Progenitor cell of endocrine pancreas (in vitro differentiated cells): ENCODE data around the gene GJD3. TPM values are rescaled to one million over a fixed set of nuclear protein-coding genes. Genes with fewer than 3 reads are reported as not detected.
"Not testable (repeated sequence)": the region's sequence is repeated elsewhere in the genome, so short reads cannot be mapped to it uniquely, and the experiment has no call there.

Experiments
- DNase-seq: peaks from one replicate; pipeline ENCODE4 v3.0.0; 2021; ENCODE audit warnings: low spot score; ENCODE audit not compliant: unreplicated experiment
- H3K27ac Mint-ChIP-seq: 2 replicates; pipeline ENCODE4 v1.8.0; 2021; ENCODE audit warnings: mild to moderate bottlenecking, moderate library complexity, mixed read lengths
- H3K27me3 Mint-ChIP-seq: 2 replicates; pipeline ENCODE4 v1.8.0; 2021; ENCODE audit warnings: mixed read lengths
- H3K36me3 Mint-ChIP-seq: 2 replicates; pipeline ENCODE4 v1.8.0; 2022; ENCODE audit warnings: mixed read lengths; ENCODE audit not compliant: insufficient read depth
- H3K4me1 Mint-ChIP-seq: 2 replicates; pipeline ENCODE4 v1.8.0; 2021; ENCODE audit warnings: low read depth, mixed read lengths
- H3K4me3 Mint-ChIP-seq: 2 replicates; pipeline ENCODE4 v1.8.0; 2021; ENCODE audit warnings: low read depth, mild to moderate bottlenecking, moderate library complexity, mixed read lengths
- H3K9me3 Mint-ChIP-seq: 2 replicates; pipeline ENCODE4 v1.8.0; 2021; ENCODE audit warnings: low read depth, mixed read lengths
- total RNA-seq: library from RNA; stranded (reverse); gene quantifications from 2 replicates; pipeline ENCODE4 v1.2.1, GENCODE V29; 2021
- TF ChIP-seq, protein P1 (sequence below): fragments of 200-600 bp; sonication (generic); IDR thresholded peaks from one replicate; pipeline ENCODE4 v1.5.0; 2021; ENCODE audit warnings: antibody characterized with exemption, mild to moderate bottlenecking; ENCODE audit not compliant: unreplicated experiment

GJD3 gene
- total RNA-seq, 1 donor from 2014 or later, result not detected

DNA sequence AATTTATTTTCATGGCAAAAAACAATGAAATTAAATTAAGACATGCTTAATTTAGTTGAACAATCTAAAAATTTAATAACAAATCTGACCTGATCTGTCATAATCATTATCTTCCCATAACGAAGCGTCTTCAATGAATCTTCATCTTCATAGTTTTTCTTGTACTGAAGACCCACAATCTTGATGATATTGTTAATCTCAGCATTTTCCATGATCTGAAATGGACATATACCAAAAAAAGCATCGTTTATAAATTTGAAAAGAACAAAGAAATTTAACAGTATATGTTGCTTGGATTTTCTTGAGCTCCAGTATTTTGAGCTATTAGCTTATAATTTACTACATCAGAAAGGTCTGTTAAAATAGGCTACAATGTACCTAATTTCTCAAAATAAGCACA, 42.9 kb upstream of the GJD3 start:
- DNase-seq, result no peak
- Mint-ChIP-seq H3K4me1 (peaks cover 4% of the 10 kb centered on the region), H3K4me3 (no peak overlapping the region), H3K27ac (no peak overlapping the region), H3K27me3 (no peaks in the 10 kb centered on the region), H3K36me3 (peaks cover 12% of the 10 kb centered on the region), H3K9me3 (no peaks in the 10 kb centered on the region)
- TF ChIP-seq, protein P1, sequence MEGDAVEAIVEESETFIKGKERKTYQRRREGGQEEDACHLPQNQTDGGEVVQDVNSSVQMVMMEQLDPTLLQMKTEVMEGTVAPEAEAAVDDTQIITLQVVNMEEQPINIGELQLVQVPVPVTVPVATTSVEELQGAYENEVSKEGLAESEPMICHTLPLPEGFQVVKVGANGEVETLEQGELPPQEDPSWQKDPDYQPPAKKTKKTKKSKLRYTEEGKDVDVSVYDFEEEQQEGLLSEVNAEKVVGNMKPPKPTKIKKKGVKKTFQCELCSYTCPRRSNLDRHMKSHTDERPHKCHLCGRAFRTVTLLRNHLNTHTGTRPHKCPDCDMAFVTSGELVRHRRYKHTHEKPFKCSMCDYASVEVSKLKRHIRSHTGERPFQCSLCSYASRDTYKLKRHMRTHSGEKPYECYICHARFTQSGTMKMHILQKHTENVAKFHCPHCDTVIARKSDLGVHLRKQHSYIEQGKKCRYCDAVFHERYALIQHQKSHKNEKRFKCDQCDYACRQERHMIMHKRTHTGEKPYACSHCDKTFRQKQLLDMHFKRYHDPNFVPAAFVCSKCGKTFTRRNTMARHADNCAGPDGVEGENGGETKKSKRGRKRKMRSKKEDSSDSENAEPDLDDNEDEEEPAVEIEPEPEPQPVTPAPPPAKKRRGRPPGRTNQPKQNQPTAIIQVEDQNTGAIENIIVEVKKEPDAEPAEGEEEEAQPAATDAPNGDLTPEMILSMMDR, result no peak

DNA sequence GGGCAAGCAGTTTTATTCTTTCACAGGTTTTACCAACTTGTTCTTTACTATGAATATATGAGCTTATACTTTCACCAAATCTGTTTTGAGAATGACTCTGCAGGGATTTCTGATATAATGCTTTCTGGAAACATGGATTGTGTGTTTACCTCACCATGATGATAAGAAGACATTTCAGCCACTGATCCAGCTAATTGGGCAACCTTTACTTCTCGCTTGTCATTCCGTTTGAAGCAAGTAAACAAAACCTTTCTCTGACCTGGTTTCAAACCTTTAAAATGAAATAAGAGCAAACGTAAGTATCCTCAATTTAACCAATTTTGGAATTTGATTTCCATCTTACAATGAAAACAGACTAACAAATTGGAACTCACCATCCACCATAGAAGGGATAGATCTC, 39.5 kb upstream of the GJD3 start:
- peaks cover 13% of the 10 kb centered on the region for H3K36me3 Mint-ChIP-seq
- H3K9me3 Mint-ChIP-seq, result no peaks in the 10 kb centered on the region
- no peak overlapping the region for H3K27ac Mint-ChIP-seq

DNA sequence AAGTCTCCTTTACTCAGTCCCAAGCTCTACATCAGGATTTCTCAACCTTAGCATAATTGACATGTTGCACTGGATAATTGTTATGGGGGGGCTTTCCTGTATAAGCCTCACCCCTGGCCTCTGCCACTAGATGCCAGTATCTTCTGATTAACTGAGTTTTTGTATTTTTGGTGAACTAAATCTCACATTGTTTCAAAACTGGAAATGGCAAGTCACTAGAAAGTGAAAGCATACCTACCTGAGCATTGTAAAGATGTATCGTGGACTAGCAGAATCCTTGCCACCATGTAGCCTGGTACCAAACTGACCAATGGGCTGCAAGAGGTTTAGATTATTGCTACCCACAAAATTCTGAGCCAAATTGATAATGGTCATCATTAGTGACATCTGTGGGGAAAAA, 38.1 kb upstream of the GJD3 start:
- H3K36me3 Mint-ChIP-seq, result peaks cover 13% of the 10 kb centered on the region
- DNase-seq, result no peak
- H3K9me3 Mint-ChIP-seq, result no peaks in the 10 kb centered on the region
- H3K27ac Mint-ChIP-seq, result no peak overlapping the region
- TF ChIP-seq, protein P1, result no peak
- no peak overlapping the region for H3K4me3 Mint-ChIP-seq
- H3K4me1 Mint-ChIP-seq, result peaks cover 4% of the 10 kb centered on the region
- no peaks in the 10 kb centered on the region for H3K27me3 Mint-ChIP-seq

More for the DNA sequence above, 39.5 kb upstream of the GJD3 start:
- no peak for DNase-seq
- Mint-ChIP-seq H3K27me3 (no peaks in the 10 kb centered on the region), H3K4me1 (peaks cover 4% of the 10 kb centered on the region), H3K4me3 (no peak overlapping the region)
- TF ChIP-seq, protein P1, result no peak

DNA sequence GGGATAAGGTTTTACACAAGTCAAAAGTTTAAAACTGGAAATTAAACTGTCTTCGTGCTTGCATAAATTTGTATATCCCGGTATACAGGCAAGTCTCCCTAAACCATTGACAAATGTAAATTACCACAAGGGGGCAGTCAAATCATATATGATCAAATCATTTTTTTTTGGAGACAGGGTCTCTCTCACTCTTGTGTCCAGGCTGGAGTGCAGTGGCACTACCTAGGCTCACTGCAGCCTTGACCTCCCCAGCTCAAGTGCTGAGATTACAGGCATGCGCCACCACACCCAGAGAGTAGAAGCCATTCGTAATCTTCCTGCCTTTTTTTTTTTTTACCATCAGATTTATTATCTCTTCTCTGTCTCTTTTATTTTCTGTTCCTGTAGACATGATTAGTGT, 34.6 kb upstream of the GJD3 start:
- no peak overlapping the region for H3K27ac Mint-ChIP-seq
- H3K9me3 Mint-ChIP-seq, result no peaks in the 10 kb centered on the region
- peaks cover 11% of the 10 kb centered on the region for H3K36me3 Mint-ChIP-seq
- no peaks in the 10 kb centered on the region for H3K27me3 Mint-ChIP-seq
- peaks cover 2% of the 10 kb centered on the region for H3K4me1 Mint-ChIP-seq
- TF ChIP-seq, protein P1, result peak; percentile 64
- DNase-seq, result no peak
- H3K4me3 Mint-ChIP-seq, result no peak overlapping the region

DNA sequence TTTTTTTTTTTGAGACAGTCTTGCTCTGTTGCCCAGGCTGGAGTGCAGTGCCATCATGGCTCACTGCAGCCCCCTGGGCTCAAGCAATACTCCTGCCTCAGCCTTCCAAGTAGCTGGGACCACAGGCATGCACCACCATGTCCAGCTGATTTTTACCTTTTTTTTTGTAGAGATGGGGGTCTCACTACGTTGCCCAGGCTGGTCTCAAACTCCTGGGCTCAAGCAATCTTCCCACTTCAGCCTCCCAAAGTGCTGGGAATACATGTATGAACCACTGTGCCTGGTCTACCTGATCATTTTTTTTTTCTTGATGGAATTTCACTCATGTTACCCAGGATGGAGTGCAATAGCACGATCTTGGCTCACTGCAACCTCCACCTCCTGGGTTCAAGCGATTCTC, 22.0 kb upstream of the GJD3 start:
- not testable (repeated sequence) for DNase-seq, H3K27ac Mint-ChIP-seq, H3K36me3 Mint-ChIP-seq, H3K4me3 Mint-ChIP-seq, H3K4me1 Mint-ChIP-seq, H3K9me3 Mint-ChIP-seq, H3K27me3 Mint-ChIP-seq

DNA sequence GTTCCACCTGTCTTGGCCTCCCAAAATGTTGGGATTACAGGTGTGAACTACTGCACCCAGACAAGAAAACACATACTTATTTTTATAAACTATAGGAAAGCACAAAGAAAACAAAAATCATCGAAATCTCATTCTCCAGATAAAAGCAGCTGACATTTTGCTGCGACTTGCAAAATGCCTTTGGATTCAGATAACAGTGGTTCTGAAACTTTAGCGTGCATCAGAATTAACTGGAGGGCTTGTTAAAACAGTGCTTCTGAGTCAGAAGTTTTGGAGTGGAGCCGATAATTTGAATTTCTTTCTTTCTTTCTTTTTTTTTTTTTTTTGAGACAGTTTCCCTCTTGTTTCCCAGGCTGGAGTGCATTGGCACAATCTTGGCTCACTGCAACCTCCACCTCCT, 17.7 kb upstream of the GJD3 start:
- no peaks in the 10 kb centered on the region for H3K27me3 Mint-ChIP-seq
- H3K36me3 Mint-ChIP-seq, result no peaks in the 10 kb centered on the region
- no peak for DNase-seq
- no peak overlapping the region for H3K27ac Mint-ChIP-seq
- TF ChIP-seq, protein P1, result no peak
- no peaks in the 10 kb centered on the region for H3K4me1 Mint-ChIP-seq
- no peaks in the 10 kb centered on the region for H3K9me3 Mint-ChIP-seq
- no peak overlapping the region for H3K4me3 Mint-ChIP-seq
